ENCODE results near the gene ZC3H4. TPM values are rescaled to one million over a fixed set of nuclear protein-coding genes. Genes with fewer than 3 reads are reported as not detected.

The ZC3H4 gene
- total and polyA plus RNA-seq, 2 donors (not counting 3 experiments of a cell fraction or from before 2014, with no cell fraction given) = 6.2 to 63.9 TPM

DNA sequence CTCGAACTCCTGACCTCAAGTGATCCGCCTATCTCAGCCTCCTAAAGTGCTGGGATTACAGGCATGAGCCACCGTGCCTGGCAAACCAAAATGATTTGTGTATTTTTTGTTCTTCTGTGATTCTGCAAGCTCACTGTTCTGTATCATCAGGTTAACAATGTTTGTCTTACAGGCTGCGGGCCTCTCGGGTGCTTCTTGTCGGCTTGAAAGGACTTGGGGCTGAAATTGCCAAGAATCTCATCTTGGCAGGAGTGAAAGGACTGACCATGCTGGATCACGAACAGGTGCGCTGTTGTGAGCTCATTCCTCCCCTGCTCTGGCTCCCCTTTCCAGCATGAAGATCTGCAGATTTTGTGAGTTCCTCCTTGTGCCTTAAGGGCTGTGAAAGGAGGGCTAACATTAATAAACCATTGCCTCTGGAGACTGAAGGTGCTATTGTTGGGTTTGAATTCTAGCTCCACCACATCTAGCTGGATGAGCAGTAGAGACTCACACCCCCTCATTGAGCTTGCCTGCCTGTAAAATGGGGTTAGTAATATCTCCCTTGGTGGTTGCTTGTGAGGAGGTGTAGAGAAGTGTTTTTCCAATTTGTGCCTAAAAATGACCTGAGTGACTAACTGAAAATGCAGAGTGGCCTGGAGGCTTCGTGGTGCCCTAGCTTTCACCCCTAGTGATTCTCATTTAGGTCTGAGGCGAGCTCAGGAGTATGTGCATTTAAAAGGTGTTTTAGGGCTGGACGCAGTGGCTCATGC lies 29.9 kb upstream of the ZC3H4 start:
- H3K4me1 ChIP-seq (ENCODE audit: control insufficient read depth, extremely low read depth, insufficient read depth, low read length) = no peaks in the 10 kb centered on the region
- intact Hi-C loops (cut with micrococcal nuclease) (no loop called here), dilution Hi-C loops (cut with MboI; ENCODE audit: extremely low pct_ligation_motif_present, low sequenced_read_pairs) (no loop called here)
- H3K4me2 ChIP-seq (ENCODE audit: insufficient read depth, low read length) = no peak overlapping the region
- TF ChIP-seq, protein P1, sequence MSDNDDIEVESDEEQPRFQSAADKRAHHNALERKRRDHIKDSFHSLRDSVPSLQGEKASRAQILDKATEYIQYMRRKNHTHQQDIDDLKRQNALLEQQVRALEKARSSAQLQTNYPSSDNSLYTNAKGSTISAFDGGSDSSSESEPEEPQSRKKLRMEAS (IDR thresholded peaks at IDR 0.05; ENCODE audit: insufficient read depth, insufficient read length) = no peak
- TF ChIP-seq EZH2 (IDR thresholded peaks at IDR 0.05; ENCODE audit: borderline replicate concordance, low read depth, low read length, severe bottlenecking) (no peak), FOS (IDR thresholded peaks at IDR 0.05; ENCODE audit: borderline replicate concordance, insufficient read depth, low read length) (no peak), MYC (IDR thresholded peaks at IDR 0.05; ENCODE audit: low read depth, low read length) (no peak), JUN (IDR thresholded peaks at IDR 0.05; ENCODE audit: borderline replicate concordance, insufficient read depth, insufficient read length, low read depth) (no peak), POLR2AphosphoS5 (IDR thresholded peaks at IDR 0.05; ENCODE audit: insufficient read depth, low read depth, low read length) (no peak), GATA2 (IDR thresholded peaks at IDR 0.05; ENCODE audit: insufficient read depth, insufficient read length, low read depth, low read length) (no peak), POLR2A (IDR thresholded peaks at IDR 0.05; ENCODE audit: low read depth, low read length) (no peak)
- TF ChIP-seq, protein P2, sequence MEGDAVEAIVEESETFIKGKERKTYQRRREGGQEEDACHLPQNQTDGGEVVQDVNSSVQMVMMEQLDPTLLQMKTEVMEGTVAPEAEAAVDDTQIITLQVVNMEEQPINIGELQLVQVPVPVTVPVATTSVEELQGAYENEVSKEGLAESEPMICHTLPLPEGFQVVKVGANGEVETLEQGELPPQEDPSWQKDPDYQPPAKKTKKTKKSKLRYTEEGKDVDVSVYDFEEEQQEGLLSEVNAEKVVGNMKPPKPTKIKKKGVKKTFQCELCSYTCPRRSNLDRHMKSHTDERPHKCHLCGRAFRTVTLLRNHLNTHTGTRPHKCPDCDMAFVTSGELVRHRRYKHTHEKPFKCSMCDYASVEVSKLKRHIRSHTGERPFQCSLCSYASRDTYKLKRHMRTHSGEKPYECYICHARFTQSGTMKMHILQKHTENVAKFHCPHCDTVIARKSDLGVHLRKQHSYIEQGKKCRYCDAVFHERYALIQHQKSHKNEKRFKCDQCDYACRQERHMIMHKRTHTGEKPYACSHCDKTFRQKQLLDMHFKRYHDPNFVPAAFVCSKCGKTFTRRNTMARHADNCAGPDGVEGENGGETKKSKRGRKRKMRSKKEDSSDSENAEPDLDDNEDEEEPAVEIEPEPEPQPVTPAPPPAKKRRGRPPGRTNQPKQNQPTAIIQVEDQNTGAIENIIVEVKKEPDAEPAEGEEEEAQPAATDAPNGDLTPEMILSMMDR (IDR thresholded peaks at IDR 0.05; ENCODE audit: extremely low read depth in 1 of 2, insufficient read depth in 1 of 2, low read depth in 1 of 2, low read length in 2 of 2) = no peak
- FAIRE-seq (no peak), DNase-seq (ENCODE audit: low read depth, low spot score) (no peak)
- H3K4me3 ChIP-seq (replicated peaks in 1 of 3; ENCODE audit: insufficient read depth in 1 of 3, low read depth in 1 of 3, low read length in 3 of 3) = no peak overlapping the region
- H3K9me1 ChIP-seq (replicated peaks; ENCODE audit: control insufficient read depth, extremely low read depth, insufficient read depth, low read length) = no peaks in the 10 kb centered on the region
- H3K36me3 ChIP-seq (ENCODE audit: control insufficient read depth in 2 of 2, extremely low read depth in 1 of 2, insufficient read depth in 2 of 2, low read length in 2 of 2) = peaks cover 20 to 28% of the 10 kb centered on the region in 2 experiments
- CTCF ChIA-PET = interaction anchor here (1.0 to 1.6 kb wide), 6 partner anchors 18 to 104 kb away, joined by 3 to 7 read pairs (median 4); no protein-coding TSS in a partner anchor
- no peaks in the 10 kb centered on the region for H3K9me3 ChIP-seq (replicated peaks; ENCODE audit: control insufficient read depth, insufficient read depth, low read length)
- POLR2A ChIA-PET = no interaction called here
- H3K27me3 ChIP-seq (ENCODE audit: control insufficient read depth in 2 of 2, insufficient read depth in 2 of 2, low read length in 2 of 2) = no peaks in the 10 kb centered on the region
- no peak overlapping the region for H3K9ac ChIP-seq (replicated peaks; ENCODE audit: extremely low read depth, insufficient read depth, low read length)
- BruUV-seq (replicated peaks) = no TSS peak
- peaks cover 81% of the 10 kb centered on the region for H3K79me2 ChIP-seq (ENCODE audit: control insufficient read depth, insufficient read depth, low read length)
- no peak overlapping the region for H3K27ac ChIP-seq (ENCODE audit: insufficient read depth, low read depth, low read length)
- H4K20me1 ChIP-seq (replicated peaks; ENCODE audit: control insufficient read depth, extremely low read depth, insufficient read depth, low read length) = peaks cover 5% of the 10 kb centered on the region
- no peak overlapping the region for H2AFZ ChIP-seq (ENCODE audit: low read depth, low read length)
